GM19467 (cell line): ENCODE data around the gene SPO11.

Experiments
- ATAC-seq: cut with Tn5 transposase; IDR thresholded peaks from one replicate; pipeline ENCODE4 v1.9.1; 2021; ENCODE audit warnings: mild to moderate bottlenecking, moderate library complexity; ENCODE audit not compliant: unreplicated experiment

Gene SPO11

GRCh38 chr20:57389695-57390603, 60.3 kb downstream of the SPO11 start:
- ATAC-seq, result no peak

- peak; percentile 39 for ATAC-seq
These were observed 61.2 kb downstream of the SPO11 start, which contains the start of gene RBM38 for GRCh38 chr20:57390604-57391438. RBM38 (plus strand) TSS chr20:57391396; CDS start chr20:57391582, 186 bp downstream.

- ATAC-seq, result peak; percentile 10
These were observed 62.1 kb downstream of the SPO11 start for GRCh38 chr20:57391439-57392301.

GRCh38 chr20:57392512-57393271, 63.1 kb downstream of the SPO11 start:
- no peak for ATAC-seq
